DMS114 treated with DMSO at 0.1 percent for 48 hours (cell line): ENCODE data around the gene TGM6.
"Not testable (repeated sequence)": the region's sequence is repeated elsewhere in the genome, so short reads cannot be mapped to it uniquely, and the experiment has no call there.

Experiments used
- DNase-seq: peaks from one replicate; lab custom pipeline; 2025; ENCODE audit not compliant: unreplicated experiment; lab: John Stamatoyannopoulos, UW

TGM6 gene

DNA sequence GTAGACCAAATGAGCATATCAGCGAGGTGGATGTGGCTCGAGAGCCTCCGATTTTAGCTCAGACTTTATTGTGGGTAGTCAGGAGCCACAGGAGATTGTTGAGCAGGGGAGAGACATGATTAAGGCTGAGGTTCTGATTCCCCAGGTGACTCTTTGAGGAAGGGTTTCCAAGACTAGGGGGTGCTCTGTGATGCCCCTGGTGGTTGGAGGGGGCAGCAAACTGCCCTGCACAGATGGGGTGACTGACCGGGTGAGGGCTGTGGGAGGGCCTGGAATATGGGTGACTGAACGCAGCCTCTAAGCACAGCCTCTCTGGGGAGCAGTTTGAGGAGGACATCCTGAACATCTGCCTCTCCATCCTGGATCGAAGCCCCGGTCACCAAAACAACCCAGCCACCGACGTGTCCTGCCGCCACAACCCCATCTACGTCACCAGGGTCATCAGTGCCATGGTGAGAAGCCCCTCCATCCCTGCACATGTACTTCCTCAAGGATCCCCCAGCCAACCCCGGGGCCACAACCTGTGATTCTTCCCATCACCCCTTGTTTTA is 17.0 kb downstream of the TGM6 start:
- DNase-seq: no peak

DNA sequence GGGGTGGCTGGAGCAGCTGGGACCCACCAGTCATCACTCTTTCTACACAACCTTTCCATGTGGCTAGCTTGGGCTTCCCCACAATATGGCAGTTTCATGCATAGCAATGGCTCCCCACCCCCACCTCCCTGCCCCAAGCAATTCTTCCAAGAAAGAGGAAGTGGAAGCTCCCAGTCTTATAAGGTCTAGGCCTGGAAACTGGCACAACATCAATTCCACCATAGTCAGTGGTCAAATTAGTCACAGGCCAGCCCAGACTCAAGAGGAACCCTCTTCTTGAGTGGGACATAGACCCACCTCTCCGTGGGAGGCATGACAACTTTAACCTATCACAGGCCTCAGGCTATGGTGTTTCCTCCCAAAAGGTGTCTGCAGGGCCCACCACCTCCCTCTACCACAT is 17.7 kb downstream of the TGM6 start:
- no peak for DNase-seq

GRCh38 chr20:2399390-2399789 is 18.7 kb downstream of the TGM6 start:
- DNase-seq: no peak

GRCh38 chr20:2400290-2400689 is 19.6 kb downstream of the TGM6 start:
- no peak for DNase-seq

GRCh38 chr20:2401527-2401926 is 20.8 kb downstream of the TGM6 start:
- no peak for DNase-seq

DNA sequence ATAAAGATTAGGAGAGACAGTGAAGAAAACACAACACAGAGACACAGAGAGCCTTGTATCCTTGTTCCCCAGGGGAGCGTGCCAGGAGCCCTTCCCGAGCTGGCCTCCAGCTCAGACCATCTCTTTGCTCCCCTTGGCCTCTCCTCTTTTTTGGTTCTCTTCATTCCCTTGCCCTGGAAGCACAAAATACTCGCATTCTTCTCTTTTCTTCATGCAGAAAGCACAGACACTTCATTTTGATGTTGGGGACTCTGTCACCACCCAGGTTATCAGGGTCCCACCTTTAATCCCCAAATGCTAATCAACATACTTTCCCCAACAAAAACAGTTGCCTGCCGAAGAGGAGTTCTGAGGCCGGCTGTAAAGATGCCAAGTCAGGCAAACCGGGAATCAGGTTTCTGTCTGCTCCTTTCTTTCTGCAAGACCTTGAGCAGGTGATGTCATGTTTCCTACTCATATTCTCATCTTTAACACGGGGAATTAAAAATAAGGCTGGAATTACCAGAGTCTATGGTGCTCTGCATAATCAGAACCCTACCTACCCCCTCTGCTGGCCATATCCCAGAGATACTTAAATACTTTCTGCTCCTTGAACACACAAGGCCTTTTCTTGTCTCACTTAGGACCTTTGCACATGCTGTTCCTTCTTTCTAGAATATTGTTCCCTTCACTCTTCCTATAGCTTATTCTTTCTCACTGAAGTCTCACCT is 21.7 kb downstream of the TGM6 start:
- peak; percentile 32 for DNase-seq

- DNase-seq: no peak
Observed at GRCh38 chr20:2403291-2404052, 22.8 kb downstream of the TGM6 start.

DNA sequence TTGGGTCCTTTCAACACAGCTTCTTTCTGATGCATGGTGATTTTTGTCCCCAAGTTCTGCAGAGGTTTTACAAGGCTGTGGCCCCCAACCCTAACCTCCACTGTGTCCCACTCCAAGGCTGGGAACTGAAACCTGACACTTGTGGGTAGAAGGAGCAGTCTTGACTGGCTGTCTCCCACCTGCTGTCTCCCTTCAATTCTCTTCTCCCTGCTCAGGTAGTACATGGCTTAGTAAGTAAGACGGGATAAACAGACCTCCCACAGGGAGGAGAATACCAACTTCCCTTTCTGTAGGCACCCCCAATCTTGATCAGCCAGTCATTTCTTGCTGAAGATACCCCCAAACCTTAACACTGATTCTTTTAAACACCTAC is 25.0 kb downstream of the TGM6 start:
- DNase-seq: no peak

DNA sequence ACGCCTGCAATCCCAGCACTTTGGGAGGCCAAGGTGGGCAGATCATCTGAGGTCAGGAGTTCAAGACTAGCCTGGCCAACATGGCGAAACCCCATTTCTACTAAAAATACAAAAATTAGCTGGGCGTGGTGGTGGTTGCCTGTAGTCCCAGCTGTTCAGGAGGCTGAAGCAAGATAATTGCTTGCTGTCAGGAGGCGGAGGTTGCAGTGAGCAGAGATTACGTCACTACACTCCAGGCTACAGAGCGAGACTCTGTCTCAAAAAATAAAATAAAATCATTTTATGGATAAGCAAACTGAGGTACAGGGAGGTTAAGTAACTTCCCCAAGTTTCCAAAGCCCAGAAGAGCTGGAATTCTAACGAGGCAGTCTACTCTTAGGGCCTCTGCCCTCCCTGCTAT is 26.7 kb downstream of the TGM6 start:
- DNase-seq: not testable (repeated sequence)

GRCh38 chr20:2408111-2408510 is 27.4 kb downstream of the TGM6 start:
- DNase-seq: no peak

- DNase-seq: no peak
Observed at GRCh38 chr20:2416541-2417212, 36.0 kb downstream of the TGM6 start.

DNA sequence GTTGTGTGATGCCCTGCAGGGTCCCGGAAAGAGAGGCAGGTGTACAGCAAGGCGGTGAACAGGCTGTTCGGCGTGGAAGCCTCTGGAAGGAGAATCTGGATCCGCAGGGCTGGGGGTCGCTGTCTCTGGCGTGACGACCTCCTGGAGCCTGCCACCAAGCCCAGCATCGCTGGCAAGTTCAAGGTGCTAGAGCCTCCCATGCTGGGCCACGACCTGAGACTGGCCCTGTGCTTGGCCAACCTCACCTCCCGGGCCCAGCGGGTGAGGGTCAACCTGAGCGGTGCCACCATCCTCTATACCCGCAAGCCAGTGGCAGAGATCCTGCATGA is 36.5 kb downstream of the TGM6 start:
- DNase-seq: no peak

DNA sequence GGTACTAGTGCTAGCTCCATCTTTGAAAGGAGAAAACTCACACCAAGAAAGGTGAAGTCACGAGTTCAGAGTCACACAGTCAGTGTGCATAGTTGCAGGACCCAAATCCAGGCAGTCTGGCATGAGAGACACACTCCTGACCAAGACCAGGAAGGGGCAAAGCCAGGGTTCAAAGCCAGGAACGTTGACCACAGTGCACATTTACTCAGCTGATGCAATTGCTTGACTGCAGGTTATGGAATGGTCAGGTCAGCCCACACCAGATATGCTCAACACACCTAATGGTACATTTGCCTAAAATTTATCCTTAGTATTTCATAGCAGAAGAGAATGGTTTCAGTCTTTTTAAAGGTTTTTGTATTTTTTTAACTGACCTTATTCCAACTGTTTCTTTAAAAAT is 37.7 kb downstream of the TGM6 start:
- no peak for DNase-seq

- DNase-seq: no peak
Observed at GRCh38 chr20:2420510-2420909, 39.8 kb downstream of the TGM6 start.

DNA sequence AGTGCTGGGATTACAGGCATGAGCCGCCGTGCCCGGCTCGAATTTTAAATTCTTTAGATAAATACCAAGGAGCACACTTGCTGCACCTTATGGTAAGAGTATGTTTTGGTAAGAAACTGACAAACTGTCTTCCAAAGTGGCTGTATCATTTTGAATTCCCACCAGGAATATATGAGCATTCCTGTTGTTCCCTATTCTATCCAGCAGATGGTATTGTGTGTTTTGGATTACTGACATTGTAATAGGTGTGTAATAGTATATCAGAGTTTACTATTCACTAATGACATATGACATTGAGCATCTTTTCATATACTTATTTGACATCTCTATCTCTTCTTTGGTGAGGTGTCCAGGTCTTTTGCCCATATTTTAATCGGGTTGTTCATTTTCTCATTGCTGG is 40.5 kb downstream of the TGM6 start:
- DNase-seq: peak; percentile 56

GRCh38 chr20:2429051-2429450 is 48.4 kb downstream of the TGM6 start:
- DNase-seq: no peak

DNA sequence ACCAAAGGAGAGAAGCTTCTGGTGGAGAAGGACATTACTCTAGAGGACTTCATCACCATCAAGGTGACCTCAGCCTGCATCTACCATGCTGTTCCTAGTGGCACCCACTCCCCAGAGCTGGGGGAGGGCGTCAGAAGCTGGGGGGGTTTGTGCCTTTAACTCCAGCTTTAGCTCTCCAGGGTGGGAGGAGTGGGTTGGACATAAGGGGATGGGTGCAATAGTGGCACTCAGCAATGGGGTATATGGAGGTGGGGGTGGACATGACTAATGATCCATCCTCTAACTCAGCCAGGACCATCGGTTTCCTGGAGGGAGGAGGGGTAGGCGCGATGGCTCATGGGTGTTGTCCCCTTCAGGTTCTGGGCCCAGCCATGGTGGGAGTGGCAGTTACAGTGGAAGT is 49.8 kb downstream of the TGM6 start:
- no peak for DNase-seq

DNA sequence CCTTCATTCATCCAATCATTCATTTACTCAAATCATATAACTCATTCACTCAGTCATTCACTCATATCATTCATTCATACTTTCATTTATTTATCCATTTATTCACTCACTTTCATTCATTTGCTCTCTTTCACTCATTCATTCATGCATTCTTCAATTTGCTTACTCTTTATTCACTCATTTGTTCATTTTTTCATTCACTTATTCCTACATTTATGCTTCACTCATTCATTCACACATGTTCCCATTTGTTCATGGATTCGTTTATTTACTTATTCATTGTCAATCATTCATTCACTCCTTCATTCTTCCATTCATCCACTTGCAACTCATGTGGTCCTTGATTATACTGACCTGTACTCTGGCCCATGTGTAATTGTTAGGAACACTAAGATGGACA is 50.5 kb downstream of the TGM6 start:
- DNase-seq: no peak

GRCh38 chr20:2446845-2447244 is 66.1 kb downstream of the TGM6 start:
- no peak for DNase-seq

DNA sequence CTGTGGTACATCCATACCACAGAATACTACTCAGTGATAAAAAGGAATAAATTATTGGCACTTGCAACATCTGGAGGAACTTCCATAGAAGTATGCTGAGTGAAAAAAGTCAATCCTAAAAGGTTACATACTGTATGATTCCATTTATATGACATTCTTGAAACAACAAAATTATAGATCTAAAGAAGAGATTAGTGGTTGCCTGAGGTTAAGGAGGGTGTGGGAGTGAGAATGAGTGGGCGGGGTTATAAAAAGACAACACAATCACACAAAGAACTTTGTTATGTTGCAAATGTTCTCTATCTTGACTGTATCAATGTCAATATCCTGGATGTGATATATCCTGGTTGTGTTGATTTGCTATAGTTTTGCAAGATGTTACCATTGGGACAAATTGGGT is 68.7 kb downstream of the TGM6 start:
- DNase-seq: no peak

DNA sequence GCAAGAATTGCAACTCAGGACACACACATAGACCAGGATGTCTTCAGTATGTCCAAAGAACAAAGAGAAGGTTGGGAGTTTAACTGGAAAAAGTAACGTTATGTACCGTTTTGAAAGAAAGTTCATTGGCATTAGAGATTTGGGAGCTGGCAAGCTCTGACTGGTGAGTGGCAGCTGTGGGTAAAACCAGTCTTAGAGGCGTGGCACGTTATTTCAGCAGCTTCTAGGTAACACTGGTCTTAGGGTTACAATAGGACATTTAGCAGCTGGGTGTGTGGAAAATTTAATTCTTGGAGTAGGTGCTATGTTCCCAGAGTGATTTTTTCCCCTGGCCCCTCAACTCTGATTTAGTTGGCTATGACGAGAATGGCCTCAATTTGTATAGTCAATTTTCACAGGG is 70.7 kb downstream of the TGM6 start:
- DNase-seq: no peak
